ENCODE results near the gene HJV. TPM values are rescaled to one million over a fixed set of nuclear protein-coding genes. Genes with fewer than 3 reads are reported as not detected.

Gene HJV
- total RNA-seq, 1 experiment from 2014 or later, result not detected

DNA sequence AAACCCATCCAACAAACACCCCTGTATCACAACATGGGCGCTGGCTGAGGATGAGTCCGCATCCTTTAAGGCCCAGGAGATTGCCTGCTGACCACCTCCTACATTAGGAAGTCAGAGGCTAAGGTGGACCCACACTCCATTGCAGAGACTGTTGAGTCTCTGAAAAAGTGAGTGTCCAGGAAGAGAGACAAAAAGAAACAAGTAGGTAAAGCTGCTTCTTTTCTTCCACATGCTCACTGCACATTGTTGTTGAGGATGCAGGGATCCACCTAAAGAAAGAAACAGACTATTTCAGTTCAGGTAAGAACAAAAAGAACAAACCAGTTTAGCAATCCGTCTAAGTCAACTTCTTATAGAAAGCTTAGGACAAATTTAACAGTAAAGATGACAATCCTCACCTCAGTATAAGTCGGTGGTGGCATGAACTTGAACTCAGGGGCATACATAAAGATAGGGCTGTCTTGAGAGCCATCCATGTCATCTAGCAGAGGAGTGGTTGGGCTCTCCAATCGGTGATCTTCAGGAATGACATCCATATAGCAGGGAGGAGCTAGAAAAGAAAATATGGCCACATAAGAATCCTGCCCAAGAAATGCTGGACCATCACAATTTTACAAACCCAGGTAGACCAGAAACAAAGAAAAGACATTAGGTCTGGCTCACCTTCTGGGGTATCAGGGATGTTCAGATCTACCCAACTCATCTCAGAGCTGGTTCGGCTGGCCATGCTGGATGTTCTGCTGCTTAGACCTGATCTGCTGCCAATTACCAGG is 27.7 kb downstream of the HJV start:
- H3K9me2 ChIP-seq (replicated peaks; ENCODE audit: low read length), result no peaks in the 10 kb centered on the region
- no peak overlapping the region for H3K27ac ChIP-seq (ENCODE audit: low read length)
- peak overlapping the region; percentile 98 for H3K4me2 ChIP-seq (ENCODE audit: low read length)
- peaks cover 44% of the 10 kb centered on the region for H3K79me2 ChIP-seq (ENCODE audit: low read length)
- ChIA-PET POLR2A (ENCODE audit: unreplicated experiment) (no interaction called here), CTCF (no interaction called here)
- peaks cover 34% of the 10 kb centered on the region for H4K20me1 ChIP-seq (ENCODE audit: low read length)
- H3K4me1 ChIP-seq (ENCODE audit: insufficient read depth, low read length), result peaks cover 34% of the 10 kb centered on the region
- peak overlapping the region; percentile 99 for H3K4me3 ChIP-seq (ENCODE audit: low read length)
- TF ChIP-seq EZH2 (IDR thresholded peaks at IDR 0.05; ENCODE audit: low read length, unreplicated experiment) (no peak), EZH2phosphoT487 (IDR thresholded peaks at IDR 0.05; ENCODE audit: borderline replicate concordance, low read length) (no peak)
- TF ChIP-seq, protein P1, sequence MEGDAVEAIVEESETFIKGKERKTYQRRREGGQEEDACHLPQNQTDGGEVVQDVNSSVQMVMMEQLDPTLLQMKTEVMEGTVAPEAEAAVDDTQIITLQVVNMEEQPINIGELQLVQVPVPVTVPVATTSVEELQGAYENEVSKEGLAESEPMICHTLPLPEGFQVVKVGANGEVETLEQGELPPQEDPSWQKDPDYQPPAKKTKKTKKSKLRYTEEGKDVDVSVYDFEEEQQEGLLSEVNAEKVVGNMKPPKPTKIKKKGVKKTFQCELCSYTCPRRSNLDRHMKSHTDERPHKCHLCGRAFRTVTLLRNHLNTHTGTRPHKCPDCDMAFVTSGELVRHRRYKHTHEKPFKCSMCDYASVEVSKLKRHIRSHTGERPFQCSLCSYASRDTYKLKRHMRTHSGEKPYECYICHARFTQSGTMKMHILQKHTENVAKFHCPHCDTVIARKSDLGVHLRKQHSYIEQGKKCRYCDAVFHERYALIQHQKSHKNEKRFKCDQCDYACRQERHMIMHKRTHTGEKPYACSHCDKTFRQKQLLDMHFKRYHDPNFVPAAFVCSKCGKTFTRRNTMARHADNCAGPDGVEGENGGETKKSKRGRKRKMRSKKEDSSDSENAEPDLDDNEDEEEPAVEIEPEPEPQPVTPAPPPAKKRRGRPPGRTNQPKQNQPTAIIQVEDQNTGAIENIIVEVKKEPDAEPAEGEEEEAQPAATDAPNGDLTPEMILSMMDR (conservative IDR thresholded peaks at IDR 0.05; ENCODE audit: low read depth, low read length), result no peak
- peaks cover 9% of the 10 kb centered on the region for H3F3A ChIP-seq (ENCODE audit: low read length, unreplicated experiment)
- DNase-seq, result no peak
- no peak overlapping the region for H2AFZ ChIP-seq (ENCODE audit: low read length)
- no TSS peak for BruUV-seq (replicated peaks)
- no peaks in the 10 kb centered on the region for H3K9me3 ChIP-seq (ENCODE audit: low read length)
- no peak overlapping the region for H3K9ac ChIP-seq (ENCODE audit: low read length)
- intact Hi-C loops (cut with micrococcal nuclease), result no loop called here
- peaks cover 34% of the 10 kb centered on the region for H3K36me3 ChIP-seq (ENCODE audit: low read depth, low read length)
- no peaks in the 10 kb centered on the region for H3K27me3 ChIP-seq (ENCODE audit: low read length)
- no peak for ATAC-seq

DNA sequence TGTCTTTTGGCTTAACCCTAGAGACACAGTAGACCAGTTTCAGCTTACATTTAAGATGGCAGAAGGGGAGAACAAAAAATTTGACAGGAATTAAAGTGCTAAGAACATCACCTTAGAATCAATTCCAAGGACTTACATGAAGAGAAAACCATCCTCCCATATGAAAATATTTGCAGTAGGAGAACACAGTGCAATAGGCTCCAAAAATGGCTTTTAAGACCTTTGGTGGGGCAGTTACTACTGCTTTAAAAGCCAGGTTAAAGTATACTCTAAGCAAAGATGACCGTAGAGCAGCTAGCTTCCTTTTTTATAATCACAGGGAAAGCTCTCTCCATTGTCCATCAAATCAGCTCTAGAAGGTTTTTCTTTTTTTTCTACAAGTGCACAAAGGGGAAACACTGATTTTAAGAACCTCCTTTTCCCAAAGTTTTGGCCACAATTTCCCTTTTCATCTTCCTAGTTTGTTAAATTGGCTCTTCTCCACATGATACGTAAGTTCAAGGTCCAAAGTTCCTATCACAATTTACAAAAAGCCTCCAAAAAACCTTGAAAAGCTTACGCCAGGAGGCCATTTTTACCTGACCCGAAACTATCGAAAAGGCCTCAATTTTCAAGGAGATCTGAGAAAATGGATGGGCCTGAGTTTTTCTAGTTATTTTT is 28.4 kb downstream of the HJV start:
- BruUV-seq (replicated peaks), result no TSS peak
- POLR2A ChIA-PET (ENCODE audit: unreplicated experiment), result no interaction called here
- DNase-seq (no peak), ATAC-seq (no peak)
- H4K20me1 ChIP-seq (ENCODE audit: low read length), result peaks cover 34% of the 10 kb centered on the region
- H3K27me3 ChIP-seq (ENCODE audit: low read length), result no peaks in the 10 kb centered on the region
- CTCF ChIA-PET, result no interaction called here
- intact Hi-C loops (cut with micrococcal nuclease), result no loop called here
- no peak overlapping the region for H3K27ac ChIP-seq (ENCODE audit: low read length)
- H3K4me3 ChIP-seq (ENCODE audit: low read length), result peak overlapping the region; percentile 99; the same call in 1 of the 2 replicates
- H3K36me3 ChIP-seq (ENCODE audit: low read depth, low read length), result peaks cover 34% of the 10 kb centered on the region
- H2AFZ ChIP-seq (ENCODE audit: low read length), result no peak overlapping the region
- H3F3A ChIP-seq (ENCODE audit: low read length, unreplicated experiment), result peaks cover 9% of the 10 kb centered on the region
- peaks cover 44% of the 10 kb centered on the region for H3K79me2 ChIP-seq (ENCODE audit: low read length)
- peak overlapping the region; percentile 98 for H3K4me2 ChIP-seq (ENCODE audit: low read length)
- no peaks in the 10 kb centered on the region for H3K9me3 ChIP-seq (ENCODE audit: low read length)
- no peak overlapping the region for H3K9ac ChIP-seq (ENCODE audit: low read length)
- TF ChIP-seq EZH2phosphoT487 (IDR thresholded peaks at IDR 0.05; ENCODE audit: borderline replicate concordance, low read length) (no peak), EZH2 (IDR thresholded peaks at IDR 0.05; ENCODE audit: low read length, unreplicated experiment) (no peak)
- TF ChIP-seq, protein P1 (conservative IDR thresholded peaks at IDR 0.05; ENCODE audit: low read depth, low read length), result no peak
- peaks cover 34% of the 10 kb centered on the region for H3K4me1 ChIP-seq (ENCODE audit: insufficient read depth, low read length)
- H3K9me2 ChIP-seq (replicated peaks; ENCODE audit: low read length), result no peaks in the 10 kb centered on the region

DNA sequence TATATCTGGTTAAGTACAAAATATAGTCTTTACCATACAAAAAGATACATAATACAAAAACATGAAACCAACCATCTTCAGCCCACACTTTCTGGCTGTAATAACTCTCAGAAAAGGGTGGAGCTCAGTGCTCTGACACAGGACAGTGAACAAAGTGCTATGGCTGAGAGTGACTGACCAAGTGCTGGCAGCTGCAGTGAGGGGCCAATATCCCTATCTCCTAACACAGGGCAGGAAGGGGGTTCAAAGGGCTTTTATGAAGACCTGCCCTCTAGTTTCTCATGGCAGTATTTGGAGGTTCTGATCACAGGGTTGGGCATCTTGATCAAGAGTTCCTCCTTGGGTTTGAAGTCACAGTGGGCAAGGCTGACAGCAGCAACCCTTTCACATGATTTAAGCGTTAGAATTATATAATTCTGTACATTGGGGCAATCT is 29.0 kb downstream of the HJV start:
- POLR2A ChIA-PET (ENCODE audit: unreplicated experiment), result no interaction called here
- H3K9me3 ChIP-seq (ENCODE audit: low read length), result no peaks in the 10 kb centered on the region
- no peak overlapping the region for H3K27ac ChIP-seq (ENCODE audit: low read length)
- no TSS peak for BruUV-seq (replicated peaks)
- no peak for TF ChIP-seq EZH2phosphoT487 (IDR thresholded peaks at IDR 0.05; ENCODE audit: borderline replicate concordance, low read length)
- no peak for TF ChIP-seq EZH2 (IDR thresholded peaks at IDR 0.05; ENCODE audit: low read length, unreplicated experiment)
- TF ChIP-seq, protein P1 (conservative IDR thresholded peaks at IDR 0.05; ENCODE audit: low read depth, low read length), result no peak
- CTCF ChIA-PET, result no interaction called here
- peaks cover 9% of the 10 kb centered on the region for H3F3A ChIP-seq (ENCODE audit: low read length, unreplicated experiment)
- H2AFZ ChIP-seq (ENCODE audit: low read length), result no peak overlapping the region
- peaks cover 31% of the 10 kb centered on the region for H3K4me1 ChIP-seq (ENCODE audit: insufficient read depth, low read length)
- no peak for DNase-seq
- H3K9ac ChIP-seq (ENCODE audit: low read length), result no peak overlapping the region
- H3K4me2 ChIP-seq (ENCODE audit: low read length), result no peak overlapping the region
- no peak for ATAC-seq
- peaks cover 44% of the 10 kb centered on the region for H3K79me2 ChIP-seq (ENCODE audit: low read length)
- peaks cover 34% of the 10 kb centered on the region for H4K20me1 ChIP-seq (ENCODE audit: low read length)
- intact Hi-C loops (cut with micrococcal nuclease), result no loop called here
- no peaks in the 10 kb centered on the region for H3K9me2 ChIP-seq (replicated peaks; ENCODE audit: low read length)
- no peaks in the 10 kb centered on the region for H3K27me3 ChIP-seq (ENCODE audit: low read length)
- no peak overlapping the region for H3K4me3 ChIP-seq (ENCODE audit: low read length)
- H3K36me3 ChIP-seq (ENCODE audit: low read depth, low read length), result peaks cover 34% of the 10 kb centered on the region
